MCF 10A (cell line): Measurements from ENCODE around the gene TUBA4A. TPM values are rescaled to one million over a fixed set of nuclear protein-coding genes. Genes with fewer than 3 reads are reported as not detected.

Source experiments
- BruUV-seq: library from RNA; stranded (reverse); fragments of 400-500 nt; replicated peaks from 2 replicates; lab custom pipeline; 2021; lab: Mats Ljungman, UMichigan
- CTCF ChIA-PET: fragments of 300-600 bp; sonication (Branson Sonifier 250); formaldehyde crosslinking; extraction: SDS; loops from one replicate; lab custom pipeline; 2021; ENCODE audit warnings: antibody characterized with exemption, inconsistent platforms; lab: Yijun Ruan, JAX
- POLR2A ChIA-PET: fragments of 300-600, 350-650 bp; sonication (Branson Sonifier 250); formaldehyde crosslinking; extraction: SDS; loops from one replicate; lab custom pipeline; 2020; ENCODE audit warnings: antibody characterized with exemption, inconsistent platforms; lab: Yijun Ruan, JAX
- DNase-seq: peaks from one replicate; pipeline ENCODE4 v3.0.0-alpha.2; 2018; ENCODE audit not compliant: unreplicated experiment
- H3K27ac Mint-ChIP-seq: one replicate; pipeline ENCODE4 v1.8.0; 2022; ENCODE audit warnings: mild to moderate bottlenecking, low read depth, mixed read lengths; ENCODE audit not compliant: unreplicated experiment
- H3K27me3 Mint-ChIP-seq: one replicate; pipeline ENCODE4 v1.8.0; 2022; ENCODE audit warnings: mixed read lengths; ENCODE audit not compliant: insufficient read depth, unreplicated experiment
- H3K36me3 Mint-ChIP-seq: one replicate; pipeline ENCODE4 v1.8.0; 2022; ENCODE audit warnings: mild to moderate bottlenecking, moderate library complexity, mixed read lengths; ENCODE audit not compliant: insufficient read depth, unreplicated experiment
- H3K4me1 Mint-ChIP-seq: one replicate; pipeline ENCODE4 v1.8.0; 2022; ENCODE audit warnings: mixed read lengths; ENCODE audit not compliant: insufficient read depth, unreplicated experiment
- H3K4me3 Mint-ChIP-seq: one replicate; pipeline ENCODE4 v1.8.0; 2022; ENCODE audit warnings: mild to moderate bottlenecking, moderate library complexity, mixed read lengths; ENCODE audit not compliant: unreplicated experiment
- H3K9me3 Mint-ChIP-seq: one replicate; pipeline ENCODE4 v1.8.0; 2022; ENCODE audit warnings: mixed read lengths; ENCODE audit not compliant: unreplicated experiment
- intact Hi-C: fragments of 100-400 bp; cut with micrococcal nuclease; formaldehyde crosslinking; loops from 2 replicates; pipeline ENCODE4 v1.14.1; 2022
- total RNA-seq: library from RNA; stranded (reverse); gene quantifications from 2 replicates; pipeline ENCODE4 v1.2.3, GENCODE V29; 2022
- TF ChIP-seq, protein P1 (sequence below): fragments of 200-600 bp; IDR thresholded peaks from one replicate; pipeline ENCODE4 v1.8.0; 2022; ENCODE audit warnings: antibody characterized with exemption, mild to moderate bottlenecking; ENCODE audit not compliant: unreplicated experiment

TUBA4A gene
- total RNA-seq, 1 experiment from 2014 or later, result 80.5 TPM

DNA sequence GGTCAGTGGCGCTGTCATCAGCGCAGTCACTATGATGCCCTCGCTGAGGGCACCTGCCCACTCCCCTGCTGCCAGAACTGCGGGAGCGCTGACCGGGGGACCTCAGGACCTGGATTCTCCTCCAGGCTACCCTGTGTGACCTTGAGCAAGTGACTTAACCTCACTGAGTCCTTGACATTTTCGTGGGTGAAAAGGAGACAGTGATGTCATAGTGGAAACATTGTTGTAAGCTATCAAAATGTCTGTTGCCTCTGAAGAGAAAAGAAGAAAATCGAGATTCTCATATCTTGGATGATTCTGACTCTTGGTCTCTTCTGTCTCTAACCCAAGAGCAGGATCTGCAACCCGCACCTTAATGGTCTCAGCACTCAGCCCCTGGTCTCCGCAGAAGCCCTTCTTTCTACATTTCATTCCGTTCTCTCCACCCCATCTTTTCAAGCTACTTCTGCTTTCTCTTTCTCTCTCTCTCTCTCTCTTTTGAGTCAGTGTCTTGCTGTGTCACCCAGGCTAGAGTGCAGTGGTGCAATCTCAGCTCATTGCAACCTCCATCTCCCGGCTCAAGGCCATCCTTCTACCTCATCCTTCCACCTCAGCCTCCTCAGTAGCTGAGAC lies 978 bp upstream of the TUBA4A start:
- ChIA-PET CTCF (interaction anchor here (0.6 to 3.4 kb wide), 7 partner anchors 11 to 274 kb away, joined by 3 to 20 read pairs (median 5); no protein-coding TSS in a partner anchor), POLR2A (interaction anchor here (0.6 to 14.1 kb wide), 14 partner anchors 10 to 78 kb away, joined by 3 to 401 read pairs (median 20); partner anchors contain the start of genes ABCB6, ANKZF1, ATG9A and CNPPD1)
- no peak for DNase-seq
- peaks cover 28% of the 10 kb centered on the region for H3K4me1 Mint-ChIP-seq
- no TSS peak for BruUV-seq
- peak overlapping the region; percentile 91 for H3K4me3 Mint-ChIP-seq
- no peaks in the 10 kb centered on the region for H3K27me3 Mint-ChIP-seq
- H3K9me3 Mint-ChIP-seq, result no peaks in the 10 kb centered on the region
- TF ChIP-seq, protein P1, sequence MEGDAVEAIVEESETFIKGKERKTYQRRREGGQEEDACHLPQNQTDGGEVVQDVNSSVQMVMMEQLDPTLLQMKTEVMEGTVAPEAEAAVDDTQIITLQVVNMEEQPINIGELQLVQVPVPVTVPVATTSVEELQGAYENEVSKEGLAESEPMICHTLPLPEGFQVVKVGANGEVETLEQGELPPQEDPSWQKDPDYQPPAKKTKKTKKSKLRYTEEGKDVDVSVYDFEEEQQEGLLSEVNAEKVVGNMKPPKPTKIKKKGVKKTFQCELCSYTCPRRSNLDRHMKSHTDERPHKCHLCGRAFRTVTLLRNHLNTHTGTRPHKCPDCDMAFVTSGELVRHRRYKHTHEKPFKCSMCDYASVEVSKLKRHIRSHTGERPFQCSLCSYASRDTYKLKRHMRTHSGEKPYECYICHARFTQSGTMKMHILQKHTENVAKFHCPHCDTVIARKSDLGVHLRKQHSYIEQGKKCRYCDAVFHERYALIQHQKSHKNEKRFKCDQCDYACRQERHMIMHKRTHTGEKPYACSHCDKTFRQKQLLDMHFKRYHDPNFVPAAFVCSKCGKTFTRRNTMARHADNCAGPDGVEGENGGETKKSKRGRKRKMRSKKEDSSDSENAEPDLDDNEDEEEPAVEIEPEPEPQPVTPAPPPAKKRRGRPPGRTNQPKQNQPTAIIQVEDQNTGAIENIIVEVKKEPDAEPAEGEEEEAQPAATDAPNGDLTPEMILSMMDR, result no peak
- intact Hi-C loops, result no loop called here
- H3K36me3 Mint-ChIP-seq, result peaks cover 31% of the 10 kb centered on the region
- no peak overlapping the region for H3K27ac Mint-ChIP-seq

- H3K27ac Mint-ChIP-seq, result peak within 1 kb of the TSS; percentile 51
These were observed 592 bp downstream of the TUBA4A start, which contains the start of gene TUBA4B for GRCh38 chr2:219252900-219253752. Gene TUBA4B, plus strand, starts transcription at chr2:219253243. Its CDS starts 165 bp downstream, at chr2:219253408.

DNA sequence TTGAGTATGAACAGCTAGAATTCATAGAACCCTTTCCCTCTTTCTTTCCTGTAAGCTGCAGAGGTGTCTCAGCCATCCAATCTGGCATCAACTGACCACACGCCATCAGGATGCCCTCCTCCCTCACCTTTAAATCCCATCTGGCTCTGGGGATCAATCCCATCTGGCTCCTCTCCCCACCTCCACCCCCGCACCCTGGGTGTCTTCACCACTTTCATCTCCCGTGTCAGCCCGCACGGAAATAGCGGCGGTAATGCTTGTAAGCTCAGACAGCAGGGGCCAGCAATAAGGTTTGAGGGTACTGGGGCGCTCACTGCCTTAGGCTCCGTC lies 1.2 kb downstream of the TUBA4A start:
- peak; percentile 45 for DNase-seq
- ChIA-PET CTCF (interaction anchor here (0.6 to 10.3 kb wide), 7 partner anchors 22 to 271 kb away, joined by 3 to 123 read pairs (median 4); no protein-coding TSS in a partner anchor), POLR2A (interaction anchor here (0.6 to 14.1 kb wide), 16 partner anchors 7 to 558 kb away, joined by 3 to 401 read pairs (median 15); partner anchors contain the start of genes ABCB6, ANKZF1, ATG9A and CNPPD1)
- no TSS peak for BruUV-seq
- Mint-ChIP-seq H3K4me1 (peaks cover 42% of the 10 kb centered on the region), H3K4me3 (peak overlapping the region; percentile 91), H3K27ac (peak overlapping the region; percentile 51), H3K9me3 (no peaks in the 10 kb centered on the region), H3K36me3 (peaks cover 48% of the 10 kb centered on the region), H3K27me3 (no peaks in the 10 kb centered on the region)
- TF ChIP-seq, protein P1, result no peak
- intact Hi-C loops, result loop anchor here (2.0 kb wide), 2 partner anchors 34 to 76 kb away; partner anchors contain the start of genes ABCB6 and CNPPD1

More at GRCh38 chr2:219252900-219253752, 592 bp downstream of the TUBA4A start, which contains the start of gene TUBA4B:
- Mint-ChIP-seq H3K36me3 (peaks cover 42% of the 10 kb centered on the region), H3K4me3 (peak within 1 kb of the TSS; percentile 91), H3K4me1 (peaks cover 42% of the 10 kb centered on the region), H3K9me3 (no peaks in the 10 kb centered on the region), H3K27me3 (no peaks in the 10 kb centered on the region)
- BruUV-seq, result TSS peak; percentile 62
- DNase-seq, result peak; percentile 75
- TF ChIP-seq, protein P1, result no peak
- ChIA-PET POLR2A (interaction anchor here (0.6 to 14.1 kb wide), 20 partner anchors 8 to 559 kb away, joined by 3 to 401 read pairs (median 6); partner anchors contain the start of genes ABCB6, ANKZF1, ATG9A and CNPPD1), CTCF (interaction anchor here (0.6 to 10.3 kb wide), 11 partner anchors 21 to 403 kb away, joined by 3 to 123 read pairs (median 3); no protein-coding TSS in a partner anchor)
- intact Hi-C loops, result loop anchor here (1.0 to 2.0 kb wide), 4 partner anchors 21 to 76 kb away; partner anchors contain the start of genes ABCB6, CNPPD1 and DNAJB2
